ENCODE results near the gene PXT1. TPM values are rescaled to one million over a fixed set of nuclear protein-coding genes. Genes with fewer than 3 reads are reported as not detected.

Gene PXT1, protein sequence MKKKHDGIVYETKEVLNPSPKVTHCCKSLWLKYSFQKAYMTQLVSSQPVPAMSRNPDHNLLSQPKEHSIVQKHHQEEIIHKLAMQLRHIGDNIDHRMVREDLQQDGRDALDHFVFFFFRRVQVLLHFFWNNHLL
- total RNA-seq = not detected

DNA sequence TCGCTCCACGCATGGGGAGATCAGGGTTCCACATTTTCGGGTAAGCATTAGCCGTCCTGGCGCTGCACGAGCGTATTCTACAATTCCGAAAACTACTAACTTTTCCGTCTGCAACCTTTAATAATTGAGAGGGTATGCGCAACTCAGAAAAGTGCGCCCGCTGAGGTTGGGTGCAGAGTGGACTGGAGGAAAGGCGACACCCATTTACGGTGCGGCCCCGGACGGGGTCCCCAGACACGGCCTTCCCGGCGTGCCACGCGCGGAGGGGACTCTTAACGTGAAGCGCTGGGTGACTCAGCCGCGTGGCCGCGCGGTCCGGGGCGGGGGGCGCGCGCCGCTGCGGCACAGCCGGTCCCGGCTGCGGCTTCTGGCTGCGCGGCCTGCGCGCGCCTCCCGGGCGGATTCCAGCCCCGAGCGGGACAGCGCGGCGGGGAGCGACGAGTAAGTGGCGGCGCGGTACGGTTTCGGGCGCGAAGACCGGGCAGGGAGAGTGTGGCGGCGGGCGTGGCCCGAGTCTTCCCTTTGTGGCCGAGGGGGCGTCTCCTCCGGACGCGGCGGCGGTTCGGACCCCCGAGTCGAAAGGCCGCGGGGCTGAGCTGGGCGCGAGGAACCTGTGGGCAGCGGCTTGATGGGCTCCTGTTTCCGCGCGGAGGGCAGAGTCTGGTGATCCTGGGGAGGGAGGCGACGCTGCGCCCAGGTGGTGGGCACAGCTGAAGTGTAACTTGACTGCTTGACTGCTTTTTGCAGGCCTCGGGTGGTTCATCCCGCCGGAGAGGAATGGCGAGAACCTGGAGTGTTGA is at the start of gene PXT1, which contains the start of gene KCTD20:
TSS of gene PXT1 (minus strand) at position 184 of the 800 bp plus-strand sequence. CDS start 16,772 bp downstream, outside the sequence.
TSS of gene KCTD20 (plus strand) at position 330 of the 800 bp plus-strand sequence. CDS start 27,098 bp downstream, outside the sequence.
- H3K27ac ChIP-seq = peak within 1 kb of the TSS; percentile 84 to 87
- no peak for TF ChIP-seq CTCF (IDR thresholded peaks at IDR 0.05)
- H3K4me3 ChIP-seq = peak within 1 kb of the TSS; percentile 84
- peak; percentile 64 for ATAC-seq (ENCODE audit: insufficient number of reproducible peaks, low FRiP score, low read depth)
- H3K9me3 ChIP-seq = no peaks in the 10 kb centered on the region
- DNase-seq (ENCODE audit: low spot score) = peak; percentile 47
- H3K4me1 ChIP-seq (ENCODE audit: control insufficient read depth in 1 of 2, low read depth in 2 of 2) = peaks cover 28 to 43% of the 10 kb centered on the region in 2 donors
- no peaks in the 10 kb centered on the region for H3K36me3 ChIP-seq
- H3K27me3 ChIP-seq (replicated peaks; ENCODE audit: insufficient read depth) = no peaks in the 10 kb centered on the region

DNA sequence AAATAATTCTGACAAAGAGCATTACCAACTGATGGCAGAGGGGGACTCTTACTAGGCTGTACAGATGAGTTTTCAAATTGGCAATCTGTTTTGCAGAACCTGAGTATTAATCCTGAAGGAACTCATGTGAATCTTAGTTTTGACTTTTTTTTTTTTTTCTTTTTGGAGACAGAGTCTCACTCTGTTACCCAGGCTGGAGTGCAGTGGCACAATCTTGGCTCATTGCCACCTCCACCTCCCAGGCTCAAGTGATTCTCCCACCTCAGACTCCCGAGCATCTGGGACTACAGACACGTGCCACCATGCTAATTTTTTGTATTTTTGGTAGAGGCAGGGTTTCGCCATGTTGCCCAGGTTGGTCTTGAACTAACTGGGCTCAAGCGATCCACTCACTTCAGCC is 49.4 kb upstream of the PXT1 start:
- H3K27ac ChIP-seq = no peak overlapping the region
- peaks cover 6% of the 10 kb centered on the region for H3K36me3 ChIP-seq
- no peak for DNase-seq (ENCODE audit: low spot score)
- no peaks in the 10 kb centered on the region for H3K27me3 ChIP-seq (replicated peaks; ENCODE audit: insufficient read depth)
- no peak for ATAC-seq (ENCODE audit: insufficient number of reproducible peaks, low FRiP score, low read depth)
- no peak overlapping the region for H3K4me3 ChIP-seq
- H3K4me1 ChIP-seq (ENCODE audit: control insufficient read depth in 1 of 2, low read depth in 2 of 2) = peaks cover 0 to 7% of the 10 kb centered on the region in 2 donors
- H3K9me3 ChIP-seq = no peaks in the 10 kb centered on the region
- TF ChIP-seq CTCF (IDR thresholded peaks at IDR 0.05) = no peak

DNA sequence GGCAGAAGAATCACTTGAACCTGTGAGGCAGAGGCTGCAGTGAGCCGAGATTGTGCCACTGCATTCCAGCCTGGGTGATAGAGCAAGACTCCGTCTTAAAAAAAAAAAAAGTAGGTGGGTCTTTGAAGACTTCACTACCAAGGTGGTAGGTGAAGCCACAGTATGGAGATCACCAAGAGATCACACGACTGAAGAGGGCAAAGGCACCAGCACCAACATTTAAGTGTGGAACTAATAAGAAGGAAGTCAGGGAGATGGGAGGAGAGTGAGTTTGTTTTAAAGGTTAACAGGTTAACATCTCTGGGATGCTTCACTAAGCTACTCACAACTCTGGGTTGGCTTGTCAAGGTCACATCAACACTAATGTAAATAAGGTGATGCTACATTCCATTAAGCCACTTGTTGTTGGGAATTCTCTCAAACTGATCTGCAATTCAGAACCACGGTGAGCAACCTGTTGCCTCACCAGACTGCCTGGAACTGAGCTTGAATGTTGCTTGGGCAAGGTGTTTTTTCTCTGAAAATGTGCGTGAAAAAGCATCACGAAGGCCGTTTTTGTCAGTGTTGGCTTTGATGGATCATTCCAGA is 48.8 kb upstream of the PXT1 start:
- no peak for TF ChIP-seq CTCF (IDR thresholded peaks at IDR 0.05)
- Histone ChIP-seq H3K36me3 (peaks cover 9% of the 10 kb centered on the region), H3K9me3 (no peaks in the 10 kb centered on the region), H3K27ac (no peak overlapping the region), H3K4me3 (no peak overlapping the region), H3K27me3 (replicated peaks; ENCODE audit: insufficient read depth) (no peaks in the 10 kb centered on the region), H3K4me1 (ENCODE audit: control insufficient read depth in 1 of 2, low read depth in 2 of 2) (peaks cover 0 to 7% of the 10 kb centered on the region in 2 donors)
- DNase-seq (ENCODE audit: low spot score) = no peak
- no peak for ATAC-seq (ENCODE audit: insufficient number of reproducible peaks, low FRiP score, low read depth)

DNA sequence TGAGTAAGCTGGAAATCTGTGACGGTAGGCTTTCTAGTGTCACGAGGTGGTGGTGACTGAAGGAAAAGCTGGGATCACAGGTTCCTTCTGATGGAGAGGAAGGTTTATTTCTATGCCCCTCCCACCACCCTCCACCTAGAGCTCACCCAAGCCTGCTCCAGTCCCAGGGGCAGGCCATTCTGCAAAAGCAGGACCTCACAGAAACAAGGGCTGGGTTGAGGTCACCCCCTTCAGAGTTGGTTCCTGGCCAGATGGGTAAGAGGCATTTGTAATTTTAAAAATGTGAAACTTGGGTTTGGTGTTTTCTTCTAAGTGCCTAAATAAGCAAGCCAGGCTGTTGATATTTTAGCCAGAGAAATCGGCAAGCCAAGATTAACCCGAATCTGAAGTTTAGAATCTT is 46.8 kb upstream of the PXT1 start:
- no peak for TF ChIP-seq CTCF (IDR thresholded peaks at IDR 0.05)
- Histone ChIP-seq H3K27me3 (replicated peaks; ENCODE audit: insufficient read depth) (no peaks in the 10 kb centered on the region), H3K4me3 (no peak overlapping the region), H3K27ac (no peak overlapping the region), H3K9me3 (no peaks in the 10 kb centered on the region), H3K36me3 (peaks cover 8% of the 10 kb centered on the region), H3K4me1 (ENCODE audit: control insufficient read depth in 1 of 2, low read depth in 2 of 2) (peaks cover 0 to 7% of the 10 kb centered on the region in 2 donors)
- no peak for ATAC-seq (ENCODE audit: insufficient number of reproducible peaks, low FRiP score, low read depth)
- no peak for DNase-seq (ENCODE audit: low spot score)

DNA sequence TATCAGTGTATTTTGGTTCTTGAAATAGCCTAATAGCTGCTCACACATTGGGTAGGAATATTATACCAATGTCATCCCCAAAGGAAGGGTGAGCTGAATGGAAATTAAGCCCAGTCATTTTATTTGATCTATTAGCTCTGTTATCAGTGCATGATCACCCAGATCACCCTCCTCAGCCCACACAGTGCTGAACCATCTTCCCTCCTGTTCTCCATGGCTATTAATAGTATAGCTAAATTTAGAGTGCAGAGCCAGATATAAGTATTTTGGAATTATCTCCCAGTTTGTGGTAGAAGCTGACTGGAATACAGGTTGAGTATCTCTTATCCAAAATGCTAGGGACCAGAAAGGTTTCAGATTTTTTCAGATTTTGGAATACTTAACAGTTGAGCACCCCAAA is 45.6 kb upstream of the PXT1 start:
- H3K4me3 ChIP-seq = no peak overlapping the region
- peaks cover 0 to 7% of the 10 kb centered on the region in 2 donors for H3K4me1 ChIP-seq (ENCODE audit: control insufficient read depth in 1 of 2, low read depth in 2 of 2)
- no peak for TF ChIP-seq CTCF (IDR thresholded peaks at IDR 0.05)
- no peak overlapping the region for H3K27ac ChIP-seq
- H3K9me3 ChIP-seq = no peaks in the 10 kb centered on the region
- H3K36me3 ChIP-seq = peaks cover 8% of the 10 kb centered on the region
- ATAC-seq (ENCODE audit: insufficient number of reproducible peaks, low FRiP score, low read depth) (no peak), DNase-seq (ENCODE audit: low spot score) (no peak)
- no peaks in the 10 kb centered on the region for H3K27me3 ChIP-seq (replicated peaks; ENCODE audit: insufficient read depth)

Measured in thoracic aorta (tissue), 2 donors.